Panc1 (cell line): ENCODE measurements around the gene ANKRD55. TPM values are rescaled to one million over a fixed set of nuclear protein-coding genes. Genes with fewer than 3 reads are reported as not detected.

ENCODE experiments used
- ATAC-seq: fragments of 200-7000 bp; cut with Tn5 transposase; 2 replicates; pipeline ENCODE4 v1.9.1; 2020; ENCODE audit warnings: mild to moderate bottlenecking, moderate library complexity
- BruUV-seq: library from RNA; stranded (reverse); fragments of 400-500 nt; replicated peaks from 2 replicates; lab custom pipeline; 2021; lab: Mats Ljungman, UMichigan
- CTCF ChIA-PET: fragments of 300-600 bp; sonication (Branson Sonifier 250); formaldehyde crosslinking; loops from one replicate; lab custom pipeline; 2022; ENCODE audit warnings: antibody characterized with exemption; lab: Charles Lee
- POLR2A ChIA-PET: fragments of 300-600 bp; sonication (Branson Sonifier 250); formaldehyde crosslinking; loops from one replicate; lab custom pipeline; 2022; ENCODE audit warnings: antibody characterized with exemption; lab: Charles Lee
- DNase-seq: peaks from one replicate; pipeline ENCODE4 v3.0.0-alpha.2; 2010; ENCODE audit warnings: low read depth, low spot score
- H3K27ac ChIP-seq: 2 replicates; pipeline ENCODE4 v1.5.1; 2011; ENCODE audit warnings: mild to moderate bottlenecking, low read length, inconsistent platforms
- H3K27me3 ChIP-seq: fragments of 200-500 bp; sonication (Bioruptor generic); 2 replicates; pipeline ENCODE4 v1.6.0; 2014; ENCODE audit warnings: low read length, inconsistent platforms; ENCODE audit not compliant: control insufficient read depth, insufficient read depth
- H3K36me3 ChIP-seq: fragments of 200-500 bp; sonication (Bioruptor generic); 2 replicates; pipeline ENCODE4 v1.5.1; 2014; ENCODE audit warnings: inconsistent platforms, mild to moderate bottlenecking, low read length, moderate library complexity; ENCODE audit not compliant: control insufficient read depth, insufficient read depth
- H3K4me1 ChIP-seq: 2 replicates; pipeline ENCODE4 v1.5.1; 2011; ENCODE audit warnings: inconsistent platforms, mild to moderate bottlenecking, low read length, moderate library complexity; ENCODE audit not compliant: control insufficient read depth, insufficient read depth
- H3K4me3 ChIP-seq, 2 experiments: 2 replicates each; pipeline ENCODE4 v1.5.1; 2011 to 2012; ENCODE audit warnings: low read depth in 2 of 2, low read length in 2 of 2, mild to moderate bottlenecking in 2 of 2, inconsistent platforms in 1 of 2, moderate library complexity in 1 of 2
- H3K9me3 ChIP-seq: fragments of 200-500 bp; sonication (Bioruptor generic); 2 replicates; pipeline ENCODE4 v1.5.1; 2014; ENCODE audit warnings: low read depth, mild to moderate bottlenecking, inconsistent platforms, low read length, moderate library complexity; ENCODE audit not compliant: control insufficient read depth, insufficient read depth
- POLR2AphosphoS5 ChIP-seq: IDR thresholded peaks from 2 replicates; pipeline ENCODE4 v1.6.1; 2012; ENCODE audit warnings: mild to moderate bottlenecking, low read depth, low read length, moderate library complexity
- SIN3A ChIP-seq: IDR thresholded peaks from 2 replicates; pipeline ENCODE4 v1.6.1; 2012; ENCODE audit warnings: low read depth, mild to moderate bottlenecking, low read length, moderate library complexity, borderline replicate concordance; ENCODE audit not compliant: insufficient read depth
- TCF7L2 ChIP-seq: IDR thresholded peaks from 2 replicates; pipeline ENCODE4 v1.6.1; 2011; ENCODE audit warnings: mild to moderate bottlenecking, low read depth, low read length, inconsistent platforms
- in situ Hi-C: cut with HindIII; loops from 2 replicates; pipeline ENCODE4 v1.10.0; 2016; ENCODE audit warnings: low sequenced_read_pairs, low pct_unique_long_range_greater_than_20kb
- intact Hi-C: fragments of 100-400 bp; cut with micrococcal nuclease; formaldehyde crosslinking; loops from one replicate; pipeline ENCODE4 v1.10.0; 2022; ENCODE audit not compliant: unreplicated experiment
- total RNA-seq: library from RNA; stranded (reverse); gene quantifications from one replicate; pipeline ENCODE4 v1.2.1, GENCODE V29; 2021; ENCODE audit not compliant: unreplicated experiment
- TF ChIP-seq, protein P1 (sequence below): fragments of 450-650 bp; IDR thresholded peaks from 2 replicates; pipeline ENCODE4 v1.5.1; 2017; ENCODE audit warnings: mild to moderate bottlenecking
- TF ChIP-seq, protein P2 (sequence below), 2 experiments: IDR thresholded peaks; 2 replicates each; pipeline ENCODE4 v1.6.1; 2011 to 2012; ENCODE audit warnings: low read depth in 2 of 2, control low read depth in 1 of 2, low read length in 1 of 2, mild to moderate bottlenecking in 1 of 2, moderate library complexity in 1 of 2; ENCODE audit not compliant: insufficient read depth in 1 of 2

Gene ANKRD55
- total RNA-seq, 1 experiment from 2014 or later: not detected

DNA sequence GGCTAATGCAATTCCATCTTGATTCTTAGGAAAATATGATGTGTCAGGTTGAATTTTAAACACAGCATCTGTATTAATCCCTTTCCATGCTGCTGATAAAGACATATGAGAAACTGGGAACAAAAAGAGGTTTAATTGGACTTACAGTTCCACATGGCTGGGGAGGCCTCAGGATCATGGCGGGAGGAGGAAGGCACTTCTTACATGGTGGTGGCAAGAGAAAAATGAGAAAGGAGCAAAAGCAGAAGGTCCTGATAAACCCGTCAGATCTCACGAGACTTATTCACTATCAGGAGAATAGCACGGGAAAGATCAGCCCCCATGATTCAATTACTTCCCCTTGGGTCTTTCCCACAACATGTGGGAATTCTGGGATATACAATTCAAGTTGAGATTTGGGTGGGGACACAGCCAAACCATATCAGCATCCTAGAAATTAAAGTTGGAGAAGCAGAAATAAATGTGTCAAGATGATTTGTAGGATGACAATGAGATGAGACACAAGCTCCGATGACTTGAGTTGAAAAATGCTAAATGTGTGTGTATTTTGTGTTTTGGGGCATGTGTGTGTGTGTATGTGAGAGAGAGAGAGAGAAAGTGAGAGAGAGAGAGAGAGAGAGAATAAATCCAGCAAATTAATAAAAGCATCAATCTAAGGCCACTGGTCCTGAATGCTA is 48.5 kb upstream of the ANKRD55 start:
- intact Hi-C loops (no loop called here), in situ Hi-C loops (no loop called here)
- H3K9me3 ChIP-seq: no peaks in the 10 kb centered on the region
- ATAC-seq (no peak), DNase-seq (no peak)
- TF ChIP-seq TCF7L2: no peak
- TF ChIP-seq, protein P1, sequence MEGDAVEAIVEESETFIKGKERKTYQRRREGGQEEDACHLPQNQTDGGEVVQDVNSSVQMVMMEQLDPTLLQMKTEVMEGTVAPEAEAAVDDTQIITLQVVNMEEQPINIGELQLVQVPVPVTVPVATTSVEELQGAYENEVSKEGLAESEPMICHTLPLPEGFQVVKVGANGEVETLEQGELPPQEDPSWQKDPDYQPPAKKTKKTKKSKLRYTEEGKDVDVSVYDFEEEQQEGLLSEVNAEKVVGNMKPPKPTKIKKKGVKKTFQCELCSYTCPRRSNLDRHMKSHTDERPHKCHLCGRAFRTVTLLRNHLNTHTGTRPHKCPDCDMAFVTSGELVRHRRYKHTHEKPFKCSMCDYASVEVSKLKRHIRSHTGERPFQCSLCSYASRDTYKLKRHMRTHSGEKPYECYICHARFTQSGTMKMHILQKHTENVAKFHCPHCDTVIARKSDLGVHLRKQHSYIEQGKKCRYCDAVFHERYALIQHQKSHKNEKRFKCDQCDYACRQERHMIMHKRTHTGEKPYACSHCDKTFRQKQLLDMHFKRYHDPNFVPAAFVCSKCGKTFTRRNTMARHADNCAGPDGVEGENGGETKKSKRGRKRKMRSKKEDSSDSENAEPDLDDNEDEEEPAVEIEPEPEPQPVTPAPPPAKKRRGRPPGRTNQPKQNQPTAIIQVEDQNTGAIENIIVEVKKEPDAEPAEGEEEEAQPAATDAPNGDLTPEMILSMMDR: no peak
- TF ChIP-seq POLR2AphosphoS5: no peak
- TF ChIP-seq, protein P2, sequence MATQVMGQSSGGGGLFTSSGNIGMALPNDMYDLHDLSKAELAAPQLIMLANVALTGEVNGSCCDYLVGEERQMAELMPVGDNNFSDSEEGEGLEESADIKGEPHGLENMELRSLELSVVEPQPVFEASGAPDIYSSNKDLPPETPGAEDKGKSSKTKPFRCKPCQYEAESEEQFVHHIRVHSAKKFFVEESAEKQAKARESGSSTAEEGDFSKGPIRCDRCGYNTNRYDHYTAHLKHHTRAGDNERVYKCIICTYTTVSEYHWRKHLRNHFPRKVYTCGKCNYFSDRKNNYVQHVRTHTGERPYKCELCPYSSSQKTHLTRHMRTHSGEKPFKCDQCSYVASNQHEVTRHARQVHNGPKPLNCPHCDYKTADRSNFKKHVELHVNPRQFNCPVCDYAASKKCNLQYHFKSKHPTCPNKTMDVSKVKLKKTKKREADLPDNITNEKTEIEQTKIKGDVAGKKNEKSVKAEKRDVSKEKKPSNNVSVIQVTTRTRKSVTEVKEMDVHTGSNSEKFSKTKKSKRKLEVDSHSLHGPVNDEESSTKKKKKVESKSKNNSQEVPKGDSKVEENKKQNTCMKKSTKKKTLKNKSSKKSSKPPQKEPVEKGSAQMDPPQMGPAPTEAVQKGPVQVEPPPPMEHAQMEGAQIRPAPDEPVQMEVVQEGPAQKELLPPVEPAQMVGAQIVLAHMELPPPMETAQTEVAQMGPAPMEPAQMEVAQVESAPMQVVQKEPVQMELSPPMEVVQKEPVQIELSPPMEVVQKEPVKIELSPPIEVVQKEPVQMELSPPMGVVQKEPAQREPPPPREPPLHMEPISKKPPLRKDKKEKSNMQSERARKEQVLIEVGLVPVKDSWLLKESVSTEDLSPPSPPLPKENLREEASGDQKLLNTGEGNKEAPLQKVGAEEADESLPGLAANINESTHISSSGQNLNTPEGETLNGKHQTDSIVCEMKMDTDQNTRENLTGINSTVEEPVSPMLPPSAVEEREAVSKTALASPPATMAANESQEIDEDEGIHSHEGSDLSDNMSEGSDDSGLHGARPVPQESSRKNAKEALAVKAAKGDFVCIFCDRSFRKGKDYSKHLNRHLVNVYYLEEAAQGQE (IDR thresholded peaks at IDR 0.05; ENCODE audit: insufficient read depth in 1 of 2, low read depth in 2 of 2, low read length in 1 of 2): no peak
- no peak for TF ChIP-seq SIN3A
- no peaks in the 10 kb centered on the region for H3K36me3 ChIP-seq
- H3K27me3 ChIP-seq: no peaks in the 10 kb centered on the region
- no peak overlapping the region for H3K27ac ChIP-seq
- no peak overlapping the region for H3K4me3 ChIP-seq
- no peaks in the 10 kb centered on the region for H3K4me1 ChIP-seq
- POLR2A ChIA-PET: no interaction called here
- no TSS peak for BruUV-seq
- CTCF ChIA-PET: no interaction called here

DNA sequence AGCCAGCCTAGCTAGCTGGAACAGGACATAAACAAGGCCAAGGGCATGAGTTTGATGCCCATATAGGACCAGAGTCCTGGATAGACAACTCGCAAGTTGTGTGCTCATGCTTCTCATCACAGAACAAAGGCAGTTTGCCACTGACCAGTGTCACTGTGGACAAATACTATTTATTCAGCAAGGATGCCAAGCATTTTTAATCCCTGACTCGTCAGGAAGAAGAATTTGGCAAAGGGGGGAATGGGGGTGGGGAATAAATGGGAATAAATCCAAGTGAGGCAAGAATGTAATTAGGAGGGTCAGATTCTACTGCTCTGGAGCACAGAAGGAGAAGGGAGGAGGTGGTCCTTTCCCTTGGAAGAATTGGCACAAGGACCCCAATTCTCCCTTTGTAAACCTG is 46.8 kb upstream of the ANKRD55 start:
- POLR2A ChIA-PET: no interaction called here
- no peak for ATAC-seq
- BruUV-seq: no TSS peak
- Histone ChIP-seq H3K4me1 (no peaks in the 10 kb centered on the region), H3K36me3 (no peaks in the 10 kb centered on the region), H3K27me3 (no peaks in the 10 kb centered on the region), H3K4me3 (no peak overlapping the region), H3K9me3 (no peaks in the 10 kb centered on the region), H3K27ac (no peak overlapping the region)
- CTCF ChIA-PET: no interaction called here
- in situ Hi-C loops (no loop called here), intact Hi-C loops (loop anchor here (10.0 kb wide), 1 partner anchor 185 kb away; no protein-coding TSS in a partner anchor)
- TF ChIP-seq, protein P1: no peak
- TF ChIP-seq, protein P2 (IDR thresholded peaks at IDR 0.05; ENCODE audit: insufficient read depth in 1 of 2, low read depth in 2 of 2, low read length in 1 of 2): no peak
- TF ChIP-seq TCF7L2 (no peak), POLR2AphosphoS5 (no peak), SIN3A (no peak)
- DNase-seq: no peak
